ENCODE measurements around the gene LPP. TPM values are rescaled to one million over a fixed set of nuclear protein-coding genes. Genes with fewer than 3 reads are reported as not detected.

LPP gene
- total RNA-seq, 1 donor from 2014 or later, result 184 TPM

- Mint-ChIP-seq H3K36me3 (ENCODE audit: unreplicated experiment) (peaks cover 5% of the 10 kb centered on the region), H3K4me3 (ENCODE audit: unreplicated experiment) (no peak overlapping the region), H3K27me3 (ENCODE audit: unreplicated experiment) (no peaks in the 10 kb centered on the region), H3K4me1 (ENCODE audit: unreplicated experiment) (peaks cover 68% of the 10 kb centered on the region), H3K27ac (ENCODE audit: unreplicated experiment) (peak overlapping the region; percentile 15), H3K9me3 (ENCODE audit: unreplicated experiment) (no peaks in the 10 kb centered on the region)
- TF ChIP-seq CTCF (IDR thresholded peaks at IDR 0.05), result no peak
- no peak for DNase-seq (ENCODE audit: extremely low spot score, unreplicated experiment)
Measured at GRCh38 chr3:188236271-188236670, 82.3 kb downstream of the LPP start.

GRCh38 chr3:188239035-188239434, 85.1 kb downstream of the LPP start:
- H3K36me3 Mint-ChIP-seq (ENCODE audit: unreplicated experiment), result peaks cover 5% of the 10 kb centered on the region
- no peaks in the 10 kb centered on the region for H3K27me3 Mint-ChIP-seq (ENCODE audit: unreplicated experiment)
- no peak for TF ChIP-seq CTCF (IDR thresholded peaks at IDR 0.05)
- H3K27ac Mint-ChIP-seq (ENCODE audit: unreplicated experiment), result no peak overlapping the region
- peaks cover 74% of the 10 kb centered on the region for H3K4me1 Mint-ChIP-seq (ENCODE audit: unreplicated experiment)
- H3K9me3 Mint-ChIP-seq (ENCODE audit: unreplicated experiment), result no peaks in the 10 kb centered on the region
- no peak for DNase-seq (ENCODE audit: extremely low spot score, unreplicated experiment)
- no peak overlapping the region for H3K4me3 Mint-ChIP-seq (ENCODE audit: unreplicated experiment)

GRCh38 chr3:188239577-188239976, 85.6 kb downstream of the LPP start:
- H3K27ac Mint-ChIP-seq (ENCODE audit: unreplicated experiment), result no peak overlapping the region
- peaks cover 5% of the 10 kb centered on the region for H3K36me3 Mint-ChIP-seq (ENCODE audit: unreplicated experiment)
- DNase-seq (ENCODE audit: extremely low spot score, unreplicated experiment), result no peak
- H3K27me3 Mint-ChIP-seq (ENCODE audit: unreplicated experiment), result no peaks in the 10 kb centered on the region
- H3K4me3 Mint-ChIP-seq (ENCODE audit: unreplicated experiment), result no peak overlapping the region
- peaks cover 74% of the 10 kb centered on the region for H3K4me1 Mint-ChIP-seq (ENCODE audit: unreplicated experiment)
- H3K9me3 Mint-ChIP-seq (ENCODE audit: unreplicated experiment), result no peaks in the 10 kb centered on the region
- TF ChIP-seq CTCF (IDR thresholded peaks at IDR 0.05), result no peak

GRCh38 chr3:188240189-188240981, 86.4 kb downstream of the LPP start:
- no peak for TF ChIP-seq CTCF (IDR thresholded peaks at IDR 0.05)
- peak overlapping the region; percentile 98 for H3K27ac Mint-ChIP-seq (ENCODE audit: unreplicated experiment)
- H3K27me3 Mint-ChIP-seq (ENCODE audit: unreplicated experiment), result no peaks in the 10 kb centered on the region
- H3K4me1 Mint-ChIP-seq (ENCODE audit: unreplicated experiment), result peaks cover 74% of the 10 kb centered on the region
- no peaks in the 10 kb centered on the region for H3K9me3 Mint-ChIP-seq (ENCODE audit: unreplicated experiment)
- H3K36me3 Mint-ChIP-seq (ENCODE audit: unreplicated experiment), result peaks cover 5% of the 10 kb centered on the region
- no peak for DNase-seq (ENCODE audit: extremely low spot score, unreplicated experiment)
- H3K4me3 Mint-ChIP-seq (ENCODE audit: unreplicated experiment), result no peak overlapping the region

DNA sequence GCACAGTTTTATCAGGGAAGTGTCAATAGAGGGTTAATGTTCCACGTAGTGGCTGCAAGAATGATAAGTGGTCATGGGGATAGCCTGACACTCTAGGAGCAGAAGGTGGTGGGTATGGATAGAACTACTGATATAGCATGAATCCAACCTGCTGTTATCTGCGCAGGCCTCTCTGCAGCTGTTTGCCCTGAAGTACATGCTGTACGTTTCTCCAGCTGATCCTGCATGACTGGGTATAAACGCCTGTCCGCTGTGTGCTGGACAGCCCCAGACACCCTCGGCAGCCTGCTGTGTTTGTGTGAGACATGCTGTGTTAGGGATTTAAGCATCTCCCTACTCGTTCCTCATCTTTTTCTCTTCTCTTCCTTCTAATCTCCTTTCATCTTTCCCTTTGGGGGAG, 87.1 kb downstream of the LPP start:
- peaks cover 75% of the 10 kb centered on the region for H3K4me1 Mint-ChIP-seq (ENCODE audit: unreplicated experiment)
- H3K27ac Mint-ChIP-seq (ENCODE audit: unreplicated experiment), result peak overlapping the region; percentile 98
- DNase-seq (ENCODE audit: extremely low spot score, unreplicated experiment), result no peak
- peaks cover 5% of the 10 kb centered on the region for H3K36me3 Mint-ChIP-seq (ENCODE audit: unreplicated experiment)
- H3K27me3 Mint-ChIP-seq (ENCODE audit: unreplicated experiment), result no peaks in the 10 kb centered on the region
- no peaks in the 10 kb centered on the region for H3K9me3 Mint-ChIP-seq (ENCODE audit: unreplicated experiment)
- peak overlapping the region; percentile 49 for H3K4me3 Mint-ChIP-seq (ENCODE audit: unreplicated experiment)
- TF ChIP-seq CTCF (IDR thresholded peaks at IDR 0.05), result no peak

Data from osteocyte (in vitro differentiated cells).